AG10803 (cell line): ENCODE results near the gene FGD2.

ENCODE experiments used
- DNase-seq: peaks from one replicate; pipeline ENCODE4 v3.0.0; 2010; ENCODE audit warnings: low read depth
- H3K4me3 ChIP-seq: 2 replicates; pipeline ENCODE4 v1.5.1; 2011; ENCODE audit warnings: mild to moderate bottlenecking, low read length, control low read depth
- TF ChIP-seq, protein P1 (sequence below): conservative IDR thresholded peaks from 2 replicates; pipeline ENCODE4 v1.5.1; 2011; ENCODE audit warnings: mild to moderate bottlenecking, low read length, control low read depth, inconsistent platforms

Gene FGD2

DNA sequence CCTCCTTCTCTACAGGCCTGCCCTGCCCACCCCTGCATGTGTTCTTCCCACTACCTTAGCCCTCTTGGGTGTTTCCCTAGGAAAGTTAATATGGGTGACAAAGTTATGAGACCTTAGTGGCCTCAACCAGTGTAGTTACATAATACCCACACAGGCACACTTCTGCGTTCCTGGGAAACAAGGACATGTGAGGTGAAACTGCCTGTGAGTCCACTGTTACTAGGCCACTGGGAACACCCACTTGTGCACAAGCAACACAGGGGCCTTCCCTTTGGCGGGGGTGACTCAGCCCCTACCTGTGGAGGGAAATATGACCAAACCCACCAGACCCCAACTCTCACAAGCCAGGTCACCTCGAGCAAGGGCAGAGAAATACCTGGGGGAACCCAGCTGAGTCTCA, 38.2 kb upstream of the FGD2 start:
- TF ChIP-seq, protein P1, sequence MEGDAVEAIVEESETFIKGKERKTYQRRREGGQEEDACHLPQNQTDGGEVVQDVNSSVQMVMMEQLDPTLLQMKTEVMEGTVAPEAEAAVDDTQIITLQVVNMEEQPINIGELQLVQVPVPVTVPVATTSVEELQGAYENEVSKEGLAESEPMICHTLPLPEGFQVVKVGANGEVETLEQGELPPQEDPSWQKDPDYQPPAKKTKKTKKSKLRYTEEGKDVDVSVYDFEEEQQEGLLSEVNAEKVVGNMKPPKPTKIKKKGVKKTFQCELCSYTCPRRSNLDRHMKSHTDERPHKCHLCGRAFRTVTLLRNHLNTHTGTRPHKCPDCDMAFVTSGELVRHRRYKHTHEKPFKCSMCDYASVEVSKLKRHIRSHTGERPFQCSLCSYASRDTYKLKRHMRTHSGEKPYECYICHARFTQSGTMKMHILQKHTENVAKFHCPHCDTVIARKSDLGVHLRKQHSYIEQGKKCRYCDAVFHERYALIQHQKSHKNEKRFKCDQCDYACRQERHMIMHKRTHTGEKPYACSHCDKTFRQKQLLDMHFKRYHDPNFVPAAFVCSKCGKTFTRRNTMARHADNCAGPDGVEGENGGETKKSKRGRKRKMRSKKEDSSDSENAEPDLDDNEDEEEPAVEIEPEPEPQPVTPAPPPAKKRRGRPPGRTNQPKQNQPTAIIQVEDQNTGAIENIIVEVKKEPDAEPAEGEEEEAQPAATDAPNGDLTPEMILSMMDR: no peak

DNA sequence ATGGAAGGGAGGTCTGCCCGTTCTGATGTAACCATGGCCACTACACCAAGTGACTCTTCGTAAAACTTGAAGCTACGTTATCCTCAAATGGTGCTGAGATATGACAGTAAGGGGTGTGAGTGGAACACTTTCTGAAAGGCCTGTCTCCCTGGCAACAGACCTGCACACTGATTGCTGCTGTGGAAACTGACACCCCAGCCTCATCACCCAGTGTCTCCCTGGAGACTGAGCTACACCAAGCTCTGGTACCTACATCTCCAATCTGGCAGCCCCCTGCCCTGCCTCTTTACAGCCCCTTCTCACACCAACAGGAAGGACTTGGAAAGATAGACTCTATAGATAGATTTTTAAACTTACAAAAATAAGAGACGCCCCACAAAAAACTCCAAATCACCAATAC, 37.7 kb upstream of the FGD2 start:
- H3K4me3 ChIP-seq: no peak overlapping the region
- DNase-seq: no peak
- TF ChIP-seq, protein P1: no peak

More for the DNA sequence above, 38.2 kb upstream of the FGD2 start:
- no peak for DNase-seq
- H3K4me3 ChIP-seq: no peak overlapping the region

DNA sequence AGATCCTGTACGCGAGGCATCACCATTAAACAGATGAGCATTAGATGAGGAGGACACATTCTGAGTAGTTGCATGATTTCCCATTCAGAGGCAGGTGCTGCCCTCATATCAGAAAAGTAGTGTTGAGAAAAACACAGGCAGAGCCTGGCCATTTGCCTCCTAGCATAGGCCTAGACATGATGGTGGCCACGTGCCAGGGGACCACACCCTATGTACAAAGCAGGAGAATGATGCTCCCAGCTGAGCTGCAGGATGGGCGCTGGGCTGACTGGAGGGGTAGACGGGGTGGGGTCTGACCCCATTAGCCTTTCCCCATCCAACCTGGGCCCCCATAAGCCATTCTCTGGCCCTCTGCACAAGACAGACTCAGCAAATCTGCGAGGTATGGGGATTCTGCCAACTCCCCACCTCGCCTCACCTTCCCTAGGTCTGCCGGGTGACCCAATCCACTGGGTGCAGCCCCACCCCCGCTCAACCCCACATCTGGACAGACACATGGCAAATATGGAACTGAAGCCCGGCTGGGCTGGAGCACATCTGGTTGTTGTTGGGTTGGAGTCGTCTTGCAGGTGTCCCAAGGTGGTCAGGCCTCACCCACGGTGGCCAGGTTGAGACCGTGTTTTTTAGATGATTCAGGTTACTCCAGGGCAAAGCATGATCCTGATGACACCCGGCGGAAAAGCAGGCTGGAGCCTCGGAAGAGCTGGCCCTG, 37.0 kb upstream of the FGD2 start:
- no peak overlapping the region for H3K4me3 ChIP-seq
- TF ChIP-seq, protein P1: no peak
- no peak for DNase-seq

DNA sequence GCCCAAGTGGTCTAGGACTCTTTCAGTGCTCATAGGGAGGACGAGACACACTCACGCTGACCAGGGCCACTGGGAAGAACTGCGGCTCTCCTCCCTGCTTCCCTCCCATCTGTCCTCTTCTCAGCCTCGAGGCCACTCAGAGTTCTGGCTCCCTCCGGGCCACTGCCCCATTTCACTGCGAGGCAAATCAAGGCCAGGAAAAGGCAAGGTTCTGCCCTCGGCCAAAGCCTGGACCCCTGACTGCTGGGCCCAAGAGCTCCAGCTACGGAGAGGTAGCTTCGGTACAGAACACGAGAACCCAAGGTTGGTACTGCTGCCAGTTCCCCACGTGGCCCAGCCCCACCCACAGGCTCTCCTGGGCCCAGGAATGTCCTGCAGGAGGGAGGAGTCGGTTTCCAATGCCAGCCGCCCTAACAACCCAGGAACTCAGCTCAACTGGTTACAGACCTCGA, 36.2 kb upstream of the FGD2 start:
- no peak overlapping the region for H3K4me3 ChIP-seq
- TF ChIP-seq, protein P1: no peak
- DNase-seq: no peak

DNA sequence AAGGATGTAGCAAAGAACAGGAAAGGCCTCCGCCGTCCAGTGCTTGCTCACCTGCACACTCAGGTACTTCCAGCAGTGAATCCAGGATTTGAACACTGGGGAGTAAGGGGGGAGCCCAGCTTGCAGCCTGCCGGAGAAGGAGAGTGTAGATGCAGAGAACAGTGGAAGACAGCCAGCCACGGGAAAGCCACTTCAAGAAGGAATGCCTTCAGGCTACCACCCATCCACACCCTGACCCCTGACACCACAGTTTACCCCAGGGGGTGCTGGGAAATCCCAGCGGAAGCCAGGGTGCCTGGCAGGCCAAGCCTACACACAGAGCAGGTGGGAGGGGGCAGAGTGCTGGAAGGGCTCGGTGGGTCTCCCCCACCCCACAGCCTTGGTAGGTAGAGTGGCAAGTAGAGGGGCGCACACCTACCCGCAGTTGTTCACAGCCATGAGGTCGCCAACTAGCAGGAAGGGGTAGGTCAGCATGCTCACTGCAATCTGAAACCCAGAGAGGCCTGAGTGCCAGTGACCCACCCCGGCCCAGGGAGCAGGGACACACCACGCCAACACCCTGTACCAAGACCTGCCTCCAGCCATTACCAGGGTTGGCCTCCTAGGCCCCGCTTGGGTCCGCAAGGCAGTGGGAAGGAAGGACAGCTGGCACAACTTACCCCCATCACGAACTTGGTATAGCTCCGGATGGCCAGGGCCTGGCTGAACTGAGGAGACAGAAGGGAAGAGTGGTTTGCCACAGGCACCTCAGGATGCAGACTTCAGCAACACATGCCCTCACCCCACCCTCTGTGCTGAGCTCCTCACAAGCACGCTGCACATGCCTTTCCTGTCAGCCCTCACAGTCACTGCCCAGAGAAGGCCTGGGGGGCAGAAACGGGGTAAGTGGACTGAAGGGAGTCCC, 35.2 kb upstream of the FGD2 start:
- no peak overlapping the region for H3K4me3 ChIP-seq
- no peak for DNase-seq
- TF ChIP-seq, protein P1: no peak

DNA sequence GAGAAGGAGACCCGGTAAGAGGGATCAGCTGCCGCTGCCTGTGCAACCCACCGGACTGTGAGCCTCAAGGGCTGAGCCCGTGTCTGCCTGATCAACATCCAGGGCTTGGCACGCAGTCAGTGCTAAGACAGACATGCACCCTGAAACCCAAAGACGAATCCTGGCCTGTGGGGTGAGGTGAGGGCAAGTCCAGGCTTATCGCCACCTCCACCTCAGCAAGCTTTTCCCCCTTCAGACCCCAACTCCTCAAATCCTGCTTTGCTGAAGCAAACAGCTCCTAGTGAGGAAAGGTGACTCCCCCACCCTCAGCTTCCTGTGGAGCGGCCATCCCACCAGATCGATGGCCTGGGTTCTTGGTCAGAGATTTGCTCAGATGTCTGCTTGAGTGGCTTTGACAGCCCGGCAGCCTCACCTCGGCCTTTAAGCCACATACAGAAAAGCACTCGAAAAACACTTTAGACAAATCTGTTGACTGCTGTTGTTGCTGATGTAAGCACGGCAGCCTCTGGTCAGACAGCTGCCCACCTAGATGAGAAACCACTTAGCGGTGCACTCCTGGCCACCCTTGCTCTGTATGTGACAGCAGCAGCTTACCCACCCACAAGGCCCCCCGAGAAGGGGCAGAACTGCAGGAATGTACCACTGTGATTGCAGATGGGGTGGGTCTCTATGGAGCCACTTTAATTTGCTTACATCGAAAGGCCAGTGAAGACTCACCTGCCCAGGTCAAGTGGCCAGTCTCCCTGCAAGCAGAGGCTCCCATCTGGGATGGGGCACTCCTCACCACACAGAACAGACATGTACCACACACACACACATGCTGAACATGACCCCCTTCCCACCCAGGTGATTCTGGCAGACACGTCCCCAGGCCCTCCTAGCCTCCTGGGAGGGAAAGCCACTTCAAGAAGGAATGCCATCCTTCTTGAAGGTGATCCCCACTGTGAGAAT, 34.3 kb upstream of the FGD2 start:
- no peak overlapping the region for H3K4me3 ChIP-seq
- DNase-seq: no peak
- TF ChIP-seq, protein P1: no peak
